Mucosa of rectum (tissue), 2 donors: ENCODE data around the gene TLE4.

ENCODE experiments used
- H3K27ac ChIP-seq, 2 donors: one replicate each; pipeline ENCODE4 v1.7.0; 2013; ENCODE audit warnings: inconsistent platforms in 2 of 2, low read depth in 2 of 2, low read length in 2 of 2
- H3K27me3 ChIP-seq, 2 donors: one replicate each; pipeline ENCODE4 v1.7.0; 2013; ENCODE audit warnings: low read length in 2 of 2; ENCODE audit not compliant: control insufficient read depth in 2 of 2, insufficient read depth in 2 of 2
- H3K36me3 ChIP-seq, 2 donors: one replicate each; pipeline ENCODE4 v1.7.0; 2013; ENCODE audit warnings: low read length in 2 of 2; ENCODE audit not compliant: control insufficient read depth in 2 of 2, insufficient read depth in 2 of 2
- H3K4me1 ChIP-seq, 2 donors: one replicate each; pipeline ENCODE4 v1.7.0; 2013; ENCODE audit warnings: low read length in 2 of 2, mild to moderate bottlenecking in 1 of 2; ENCODE audit not compliant: control insufficient read depth in 2 of 2, insufficient read depth in 2 of 2
- H3K4me3 ChIP-seq, 2 donors: one replicate each; pipeline ENCODE4 v1.7.0; 2013; ENCODE audit warnings: low read length in 2 of 2
- H3K9ac ChIP-seq, 2 donors: one replicate each; pipeline ENCODE4 v1.7.0; 2013; ENCODE audit warnings: low read length in 2 of 2, low read depth in 1 of 2, mild to moderate bottlenecking in 1 of 2
- H3K9me3 ChIP-seq, 2 donors: one replicate each; pipeline ENCODE4 v1.7.0; 2013; ENCODE audit warnings: low read length in 2 of 2; ENCODE audit not compliant: control insufficient read depth in 2 of 2
- donor health status: healthy.
- donor health status: Normal muscosa, but diverticular disease.

Gene TLE4

GRCh38 chr9:79615038-79615437, 43.3 kb downstream of the TLE4 start:
- Histone ChIP-seq H3K27me3 (no peaks in the 10 kb centered on the region), H3K9me3 (no peaks in the 10 kb centered on the region), H3K4me1 (peaks cover 4% of the 10 kb centered on the region in 2 donors), H3K36me3 (peaks cover 0 to 2% of the 10 kb centered on the region in 2 donors), H3K9ac (no peak overlapping the region), H3K27ac (no peak overlapping the region), H3K4me3 (no peak overlapping the region)

GRCh38 chr9:79616013-79616412, 44.2 kb downstream of the TLE4 start:
- H3K4me1 ChIP-seq = peaks cover 4% of the 10 kb centered on the region in 2 donors
- no peak overlapping the region for H3K27ac ChIP-seq
- H3K9ac ChIP-seq = no peak overlapping the region
- H3K4me3 ChIP-seq = no peak overlapping the region
- H3K9me3 ChIP-seq = no peaks in the 10 kb centered on the region
- peaks cover 0 to 2% of the 10 kb centered on the region in 2 donors for H3K36me3 ChIP-seq
- H3K27me3 ChIP-seq = no peaks in the 10 kb centered on the region

GRCh38 chr9:79616971-79617370, 45.2 kb downstream of the TLE4 start:
- Histone ChIP-seq H3K4me1 (peaks cover 4% of the 10 kb centered on the region in 2 donors), H3K9ac (no peak overlapping the region), H3K36me3 (peaks cover 0 to 2% of the 10 kb centered on the region in 2 donors), H3K27me3 (no peaks in the 10 kb centered on the region), H3K27ac (no peak overlapping the region), H3K9me3 (no peaks in the 10 kb centered on the region), H3K4me3 (no peak overlapping the region)

GRCh38 chr9:79617395-79617794, 45.6 kb downstream of the TLE4 start:
- H3K27ac ChIP-seq = no peak overlapping the region
- no peak overlapping the region for H3K9ac ChIP-seq
- H3K27me3 ChIP-seq = no peaks in the 10 kb centered on the region
- H3K4me3 ChIP-seq = no peak overlapping the region
- peaks cover 0 to 2% of the 10 kb centered on the region in 2 donors for H3K36me3 ChIP-seq
- H3K4me1 ChIP-seq = peaks cover 4% of the 10 kb centered on the region in 2 donors
- H3K9me3 ChIP-seq = no peaks in the 10 kb centered on the region

GRCh38 chr9:79619930-79620329, 48.2 kb downstream of the TLE4 start:
- no peaks in the 10 kb centered on the region for H3K36me3 ChIP-seq
- H3K9me3 ChIP-seq = no peaks in the 10 kb centered on the region
- no peak overlapping the region for H3K4me3 ChIP-seq
- peaks cover 8 to 10% of the 10 kb centered on the region in 2 donors for H3K4me1 ChIP-seq
- no peak overlapping the region for H3K9ac ChIP-seq
- H3K27me3 ChIP-seq = no peaks in the 10 kb centered on the region
- H3K27ac ChIP-seq = no peak overlapping the region

- Histone ChIP-seq H3K4me3 (no peak overlapping the region), H3K4me1 (peaks cover 8 to 10% of the 10 kb centered on the region in 2 donors), H3K27ac (no peak overlapping the region), H3K36me3 (no peaks in the 10 kb centered on the region), H3K9ac (no peak overlapping the region), H3K9me3 (no peaks in the 10 kb centered on the region), H3K27me3 (no peaks in the 10 kb centered on the region)
Measured at GRCh38 chr9:79621916-79622575, 50.3 kb downstream of the TLE4 start.

- H3K4me1 ChIP-seq = peaks cover 6 to 8% of the 10 kb centered on the region in 2 donors
- no peaks in the 10 kb centered on the region for H3K27me3 ChIP-seq
- peak overlapping the region in 1 of 2 donors; percentile 21 for H3K4me3 ChIP-seq
- no peaks in the 10 kb centered on the region for H3K9me3 ChIP-seq
- no peak overlapping the region for H3K9ac ChIP-seq
- no peaks in the 10 kb centered on the region for H3K36me3 ChIP-seq
- peak overlapping the region; percentile 34 to 49 for H3K27ac ChIP-seq
Measured at GRCh38 chr9:79623799-79624721, 52.3 kb downstream of the TLE4 start.

- peaks cover under 1 to 4% of the 10 kb centered on the region in 2 donors for H3K4me1 ChIP-seq
- no peaks in the 10 kb centered on the region for H3K9me3 ChIP-seq
- no peaks in the 10 kb centered on the region for H3K36me3 ChIP-seq
- no peak overlapping the region for H3K9ac ChIP-seq
- no peak overlapping the region for H3K27ac ChIP-seq
- H3K4me3 ChIP-seq = no peak overlapping the region
- H3K27me3 ChIP-seq = no peaks in the 10 kb centered on the region
Measured at GRCh38 chr9:79629721-79630120, 58.0 kb downstream of the TLE4 start.

- Histone ChIP-seq H3K4me1 (peaks cover 0 to 3% of the 10 kb centered on the region in 2 donors), H3K4me3 (no peak overlapping the region), H3K9me3 (no peaks in the 10 kb centered on the region), H3K9ac (no peak overlapping the region), H3K27me3 (no peaks in the 10 kb centered on the region), H3K36me3 (no peaks in the 10 kb centered on the region), H3K27ac (no peak overlapping the region)
Measured at GRCh38 chr9:79630521-79631403, 59.0 kb downstream of the TLE4 start.
